Hepatocyte (in vitro differentiated cells): ENCODE results near the gene P3H3.

ENCODE experiments used
- EZH2 ChIP-seq: fragments of 200-600 bp; sonication (generic); IDR thresholded peaks from 2 replicates; pipeline ENCODE4 v1.6.1; 2016; ENCODE audit warnings: antibody characterized with exemption, mild to moderate bottlenecking, borderline replicate concordance
- EZH2phosphoT487 ChIP-seq: fragments of 200-600 bp; sonication (generic); IDR thresholded peaks from one replicate; pipeline ENCODE4 v1.6.1; 2018; ENCODE audit warnings: antibody characterized with exemption, mild to moderate bottlenecking, low read depth, moderate library complexity; ENCODE audit not compliant: unreplicated experiment, severe bottlenecking
- TF ChIP-seq, protein P1 (sequence below): fragments of 200-600 bp; sonication (generic); IDR thresholded peaks from 2 replicates; pipeline ENCODE4 v1.5.1; 2016; ENCODE audit warnings: antibody characterized with exemption, mild to moderate bottlenecking; ENCODE audit not compliant: poor library complexity

DNA sequence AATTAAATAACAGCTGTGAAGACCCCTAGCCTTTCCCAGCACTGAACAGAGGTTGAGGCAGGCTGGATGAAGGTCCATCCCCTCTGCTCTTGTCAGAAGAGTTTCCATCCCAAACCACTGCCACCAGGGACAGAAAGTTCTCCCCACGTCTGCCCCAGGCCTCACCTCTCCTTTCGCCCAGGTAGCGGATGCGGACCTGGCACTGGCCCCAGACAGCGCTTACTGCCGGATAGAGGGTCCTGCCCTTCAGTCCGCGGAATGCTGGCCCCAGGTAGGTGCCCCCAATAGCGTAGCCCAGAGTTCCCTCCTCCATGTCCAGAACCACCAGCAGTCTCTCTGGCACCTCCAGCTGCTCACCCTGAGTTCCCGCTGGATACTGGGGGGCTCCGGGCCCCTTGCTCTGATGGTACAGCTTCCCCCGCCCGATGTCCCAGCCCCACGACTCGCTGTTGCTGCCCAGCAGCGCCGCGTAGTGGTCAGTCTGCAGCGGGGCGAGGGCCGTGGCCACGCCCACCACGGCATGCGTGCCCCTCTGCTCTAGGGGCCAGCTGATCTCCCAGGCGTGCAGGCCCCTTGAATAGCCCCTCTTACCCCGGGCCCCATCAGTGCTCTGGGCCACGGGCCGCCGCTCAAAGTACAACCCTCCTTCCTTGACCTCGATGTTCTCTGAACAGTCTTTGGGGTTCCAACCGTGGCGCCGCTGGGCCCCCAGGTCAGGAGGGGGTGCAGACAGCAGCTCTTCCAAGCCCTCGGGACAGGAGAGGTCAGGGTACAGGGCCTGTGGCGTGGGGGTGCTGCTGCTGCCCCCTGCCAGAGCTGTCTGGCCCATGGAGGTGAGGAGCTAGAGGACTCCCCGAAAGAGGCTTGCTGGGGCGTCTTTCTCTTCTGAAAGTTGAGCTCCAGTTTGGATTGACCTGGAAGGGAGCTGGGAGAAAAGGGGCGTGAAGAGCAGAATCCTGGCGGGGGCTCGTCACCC lies 44.2 kb downstream of the P3H3 start:
- TF ChIP-seq EZH2 = no peak
- TF ChIP-seq, protein P1, sequence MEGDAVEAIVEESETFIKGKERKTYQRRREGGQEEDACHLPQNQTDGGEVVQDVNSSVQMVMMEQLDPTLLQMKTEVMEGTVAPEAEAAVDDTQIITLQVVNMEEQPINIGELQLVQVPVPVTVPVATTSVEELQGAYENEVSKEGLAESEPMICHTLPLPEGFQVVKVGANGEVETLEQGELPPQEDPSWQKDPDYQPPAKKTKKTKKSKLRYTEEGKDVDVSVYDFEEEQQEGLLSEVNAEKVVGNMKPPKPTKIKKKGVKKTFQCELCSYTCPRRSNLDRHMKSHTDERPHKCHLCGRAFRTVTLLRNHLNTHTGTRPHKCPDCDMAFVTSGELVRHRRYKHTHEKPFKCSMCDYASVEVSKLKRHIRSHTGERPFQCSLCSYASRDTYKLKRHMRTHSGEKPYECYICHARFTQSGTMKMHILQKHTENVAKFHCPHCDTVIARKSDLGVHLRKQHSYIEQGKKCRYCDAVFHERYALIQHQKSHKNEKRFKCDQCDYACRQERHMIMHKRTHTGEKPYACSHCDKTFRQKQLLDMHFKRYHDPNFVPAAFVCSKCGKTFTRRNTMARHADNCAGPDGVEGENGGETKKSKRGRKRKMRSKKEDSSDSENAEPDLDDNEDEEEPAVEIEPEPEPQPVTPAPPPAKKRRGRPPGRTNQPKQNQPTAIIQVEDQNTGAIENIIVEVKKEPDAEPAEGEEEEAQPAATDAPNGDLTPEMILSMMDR = peak; percentile 92
- TF ChIP-seq EZH2phosphoT487 = no peak
